Measurements from ENCODE around the gene PPME1.

- TF ChIP-seq CTCF (conservative IDR thresholded peaks at IDR 0.05; ENCODE audit: low read length), result no peak
- TF ChIP-seq EZH2phosphoT487 (IDR thresholded peaks at IDR 0.05; ENCODE audit: borderline replicate concordance, low read depth, low read length), result no peak
Observed at GRCh38 chr11:74141908-74142307, 29.2 kb upstream of the PPME1 start.
